Measurements from ENCODE around the gene AFF1. TPM values are rescaled to one million over a fixed set of nuclear protein-coding genes. Genes with fewer than 3 reads are reported as not detected.

Gene AFF1
- polyA plus RNA-seq, 1 donor (not counting 4 experiments of a cell fraction or from before 2014, with no cell fraction given): 14.4 TPM

- no peak for TF ChIP-seq EZH2 (IDR thresholded peaks at IDR 0.05; ENCODE audit: low read length)
- TF ChIP-seq, protein P1, sequence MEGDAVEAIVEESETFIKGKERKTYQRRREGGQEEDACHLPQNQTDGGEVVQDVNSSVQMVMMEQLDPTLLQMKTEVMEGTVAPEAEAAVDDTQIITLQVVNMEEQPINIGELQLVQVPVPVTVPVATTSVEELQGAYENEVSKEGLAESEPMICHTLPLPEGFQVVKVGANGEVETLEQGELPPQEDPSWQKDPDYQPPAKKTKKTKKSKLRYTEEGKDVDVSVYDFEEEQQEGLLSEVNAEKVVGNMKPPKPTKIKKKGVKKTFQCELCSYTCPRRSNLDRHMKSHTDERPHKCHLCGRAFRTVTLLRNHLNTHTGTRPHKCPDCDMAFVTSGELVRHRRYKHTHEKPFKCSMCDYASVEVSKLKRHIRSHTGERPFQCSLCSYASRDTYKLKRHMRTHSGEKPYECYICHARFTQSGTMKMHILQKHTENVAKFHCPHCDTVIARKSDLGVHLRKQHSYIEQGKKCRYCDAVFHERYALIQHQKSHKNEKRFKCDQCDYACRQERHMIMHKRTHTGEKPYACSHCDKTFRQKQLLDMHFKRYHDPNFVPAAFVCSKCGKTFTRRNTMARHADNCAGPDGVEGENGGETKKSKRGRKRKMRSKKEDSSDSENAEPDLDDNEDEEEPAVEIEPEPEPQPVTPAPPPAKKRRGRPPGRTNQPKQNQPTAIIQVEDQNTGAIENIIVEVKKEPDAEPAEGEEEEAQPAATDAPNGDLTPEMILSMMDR (optimal IDR thresholded peaks at IDR 0.05 in 1 of 3, IDR thresholded peaks at IDR 0.05 in 1 of 3, conservative IDR thresholded peaks at IDR 0.05 in 1 of 3; ENCODE audit: extremely low read depth in 1 of 3, insufficient read depth in 2 of 3, low read length in 3 of 3): no peak
- FAIRE-seq (no peak), DNase-seq (ENCODE audit: low read depth, low spot score) (no peak)
- Histone ChIP-seq H3K4me3 (ENCODE audit: control insufficient read depth in 2 of 3, extremely low read depth in 1 of 3, insufficient read depth in 2 of 3, low read depth in 1 of 3, low read length in 3 of 3) (no peak overlapping the region), H4K20me1 (ENCODE audit: control insufficient read depth, extremely low read depth, insufficient read depth, low read length) (peaks cover 2% of the 10 kb centered on the region), H2AFZ (ENCODE audit: control insufficient read depth, low read length) (no peak overlapping the region), H3K27ac (ENCODE audit: control insufficient read depth, insufficient read depth, low read length) (no peak overlapping the region), H3K9me3 (ENCODE audit: control insufficient read depth, low read depth, low read length) (no peaks in the 10 kb centered on the region), H3K9ac (ENCODE audit: control insufficient read depth, extremely low read depth, insufficient read depth, low read length) (no peak overlapping the region), H3K27me3 (ENCODE audit: control insufficient read depth, extremely low read depth, insufficient read depth, low read length) (no peaks in the 10 kb centered on the region), H3K4me1 (ENCODE audit: control insufficient read depth, extremely low read depth, insufficient read depth, low read length) (peaks cover 16% of the 10 kb centered on the region), H3K36me3 (ENCODE audit: control insufficient read depth in 2 of 2, extremely low read depth in 1 of 2, insufficient read depth in 2 of 2, low read length in 2 of 2) (peaks cover 0 to 3% of the 10 kb centered on the region in 2 experiments), H3K4me2 (ENCODE audit: control insufficient read depth, extremely low read depth, insufficient read depth, low read depth, low read length) (no peak overlapping the region), H3K9me1 (ENCODE audit: control insufficient read depth, extremely low read depth, insufficient read depth, low read length) (peaks cover 8% of the 10 kb centered on the region), H3K79me2 (ENCODE audit: control insufficient read depth, insufficient read depth, low read length) (peaks cover 47% of the 10 kb centered on the region)
- dilution Hi-C loops (cut with MboI; ENCODE audit: extremely low pct_ligation_motif_present, low sequenced_read_pairs): no loop called here
These were observed 33.0 kb downstream of the AFF1 start for GRCh38 chr4:86967798-86968197.

- H3K4me1 ChIP-seq (ENCODE audit: control insufficient read depth, extremely low read depth, insufficient read depth, low read length): peaks cover 20% of the 10 kb centered on the region
- no peak overlapping the region for H3K9ac ChIP-seq (ENCODE audit: control insufficient read depth, extremely low read depth, insufficient read depth, low read length)
- H3K79me2 ChIP-seq (ENCODE audit: control insufficient read depth, insufficient read depth, low read length): peaks cover 43% of the 10 kb centered on the region
- peaks cover 8% of the 10 kb centered on the region for H3K9me1 ChIP-seq (ENCODE audit: control insufficient read depth, extremely low read depth, insufficient read depth, low read length)
- H3K4me2 ChIP-seq (ENCODE audit: control insufficient read depth, extremely low read depth, insufficient read depth, low read depth, low read length): no peak overlapping the region
- H4K20me1 ChIP-seq (ENCODE audit: control insufficient read depth, extremely low read depth, insufficient read depth, low read length): peaks cover 2% of the 10 kb centered on the region
- no peaks in the 10 kb centered on the region for H3K27me3 ChIP-seq (ENCODE audit: control insufficient read depth, extremely low read depth, insufficient read depth, low read length)
- peaks cover 0 to 3% of the 10 kb centered on the region in 2 experiments for H3K36me3 ChIP-seq (ENCODE audit: control insufficient read depth in 2 of 2, extremely low read depth in 1 of 2, insufficient read depth in 2 of 2, low read length in 2 of 2)
- H2AFZ ChIP-seq (ENCODE audit: control insufficient read depth, low read length): no peak overlapping the region
- H3K9me3 ChIP-seq (ENCODE audit: control insufficient read depth, low read depth, low read length): no peaks in the 10 kb centered on the region
- DNase-seq (ENCODE audit: low read depth, low spot score) (no peak), FAIRE-seq (no peak)
- no peak overlapping the region for H3K4me3 ChIP-seq (ENCODE audit: control insufficient read depth in 2 of 3, extremely low read depth in 1 of 3, insufficient read depth in 2 of 3, low read depth in 1 of 3, low read length in 3 of 3)
- TF ChIP-seq EZH2 (IDR thresholded peaks at IDR 0.05; ENCODE audit: low read length): no peak
- TF ChIP-seq, protein P1 (optimal IDR thresholded peaks at IDR 0.05 in 1 of 3, IDR thresholded peaks at IDR 0.05 in 1 of 3, conservative IDR thresholded peaks at IDR 0.05 in 1 of 3; ENCODE audit: extremely low read depth in 1 of 3, insufficient read depth in 2 of 3, low read length in 3 of 3): no peak
- H3K27ac ChIP-seq (ENCODE audit: control insufficient read depth, insufficient read depth, low read length): no peak overlapping the region
- dilution Hi-C loops (cut with MboI; ENCODE audit: extremely low pct_ligation_motif_present, low sequenced_read_pairs): no loop called here
These were observed 33.7 kb downstream of the AFF1 start for GRCh38 chr4:86968547-86968946.

Data from keratinocyte (primary cell).